HG03442 (cell line): ENCODE data around the gene CNNM2.
"Not testable (repeated sequence)": the region's sequence is repeated elsewhere in the genome, so short reads cannot be mapped to it uniquely, and the experiment has no call there.

Source experiments
- ATAC-seq: cut with Tn5 transposase; IDR thresholded peaks from one replicate; pipeline ENCODE4 v1.9.1; 2021; ENCODE audit warnings: mild to moderate bottlenecking, moderate library complexity; ENCODE audit not compliant: unreplicated experiment

Gene CNNM2

DNA sequence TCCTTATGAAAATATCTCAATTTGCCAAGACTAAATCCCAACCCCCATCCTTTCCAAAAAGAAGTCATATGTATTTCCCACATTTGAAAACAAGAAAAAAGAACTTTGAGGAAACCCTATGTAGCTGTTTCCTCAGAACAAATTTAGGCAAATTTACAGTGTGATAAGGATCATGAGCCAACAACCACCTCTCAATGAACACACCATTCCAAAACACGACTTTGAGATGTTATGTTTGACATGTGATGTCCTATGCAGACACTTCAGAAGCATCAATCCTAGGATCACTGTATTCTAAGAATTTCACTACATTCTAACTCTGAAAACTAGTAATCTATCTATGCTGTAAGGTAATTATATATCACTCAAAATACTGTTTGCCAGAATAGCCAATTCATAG, 212.8 kb downstream of the CNNM2 start:
- no peak for ATAC-seq

DNA sequence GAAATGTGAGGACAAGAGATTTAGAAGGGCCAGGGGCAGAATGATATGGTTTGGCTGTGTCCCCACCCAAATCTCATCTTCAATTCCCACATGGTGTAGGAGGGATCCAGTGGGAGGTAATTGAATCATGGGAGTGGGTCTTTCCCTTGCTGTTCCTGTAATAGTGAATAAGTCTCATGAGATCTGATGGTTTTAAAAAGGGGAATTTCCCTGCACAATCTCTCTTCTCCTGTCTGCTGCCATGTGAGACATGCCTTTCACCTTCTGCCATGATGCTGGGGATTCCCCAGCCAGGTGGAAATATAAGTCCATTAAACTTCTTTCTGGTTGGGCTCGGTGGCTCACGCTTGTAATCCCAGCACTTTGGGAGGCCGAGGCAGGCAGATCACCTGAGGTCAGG, 217.1 kb downstream of the CNNM2 start:
- ATAC-seq: not testable (repeated sequence)

DNA sequence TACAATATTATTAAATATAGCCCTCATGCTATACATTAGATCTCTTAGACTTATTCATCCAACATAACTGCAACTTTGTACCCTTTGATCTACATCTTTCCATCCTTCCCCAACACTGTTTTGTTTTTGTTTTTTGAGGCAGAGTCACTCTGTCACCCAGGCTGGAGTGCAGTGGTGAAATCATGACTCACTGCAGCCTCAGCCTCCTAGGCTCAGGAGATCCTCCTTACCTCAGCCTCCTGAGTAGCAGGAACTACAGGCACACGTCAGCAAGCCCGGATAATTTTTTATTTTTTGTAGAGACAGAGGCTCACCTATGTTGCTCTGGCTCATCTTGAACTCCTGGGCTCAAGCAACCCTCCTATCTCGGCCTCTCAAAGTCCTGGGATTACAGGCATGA, 221.7 kb downstream of the CNNM2 start:
- ATAC-seq: no peak
